ENCODE measurements around the gene DOCK1.

DNA sequence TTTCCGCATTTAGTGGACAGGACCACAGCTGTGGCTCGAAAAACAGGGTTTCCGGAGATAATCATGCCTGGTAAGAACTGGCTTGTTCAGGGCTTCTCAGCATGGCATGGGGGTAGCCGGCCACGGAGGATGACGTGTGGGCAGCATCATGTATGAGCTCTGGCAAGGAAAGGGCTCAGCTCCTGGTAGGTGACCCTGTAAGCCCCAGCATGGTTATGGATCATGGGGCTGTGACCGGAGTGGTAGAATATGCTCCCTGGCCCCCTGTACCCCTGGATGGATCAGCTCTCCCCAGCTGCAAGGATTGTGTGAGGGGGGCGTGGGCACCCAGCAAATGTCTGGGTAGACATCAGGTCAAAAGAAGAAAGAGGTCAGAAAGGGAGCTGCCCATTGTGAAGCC, 113.5 kb downstream of the DOCK1 start:
- TF ChIP-seq, protein P1, sequence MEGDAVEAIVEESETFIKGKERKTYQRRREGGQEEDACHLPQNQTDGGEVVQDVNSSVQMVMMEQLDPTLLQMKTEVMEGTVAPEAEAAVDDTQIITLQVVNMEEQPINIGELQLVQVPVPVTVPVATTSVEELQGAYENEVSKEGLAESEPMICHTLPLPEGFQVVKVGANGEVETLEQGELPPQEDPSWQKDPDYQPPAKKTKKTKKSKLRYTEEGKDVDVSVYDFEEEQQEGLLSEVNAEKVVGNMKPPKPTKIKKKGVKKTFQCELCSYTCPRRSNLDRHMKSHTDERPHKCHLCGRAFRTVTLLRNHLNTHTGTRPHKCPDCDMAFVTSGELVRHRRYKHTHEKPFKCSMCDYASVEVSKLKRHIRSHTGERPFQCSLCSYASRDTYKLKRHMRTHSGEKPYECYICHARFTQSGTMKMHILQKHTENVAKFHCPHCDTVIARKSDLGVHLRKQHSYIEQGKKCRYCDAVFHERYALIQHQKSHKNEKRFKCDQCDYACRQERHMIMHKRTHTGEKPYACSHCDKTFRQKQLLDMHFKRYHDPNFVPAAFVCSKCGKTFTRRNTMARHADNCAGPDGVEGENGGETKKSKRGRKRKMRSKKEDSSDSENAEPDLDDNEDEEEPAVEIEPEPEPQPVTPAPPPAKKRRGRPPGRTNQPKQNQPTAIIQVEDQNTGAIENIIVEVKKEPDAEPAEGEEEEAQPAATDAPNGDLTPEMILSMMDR (IDR thresholded peaks at IDR 0.05; ENCODE audit: low read depth, low read length) = no peak
- TF ChIP-seq POLR2A (IDR thresholded peaks at IDR 0.05; ENCODE audit: extremely low read depth, insufficient read length) = no peak
- no peak for TF ChIP-seq MYC (IDR thresholded peaks at IDR 0.05; ENCODE audit: low read depth, low read length)

Data from NB4 (cell line).